GM23248 (cell line): ENCODE measurements around the gene SETD6. TPM values are rescaled to one million over a fixed set of nuclear protein-coding genes. Genes with fewer than 3 reads are reported as not detected.

Experiments
- DNase-seq: peaks from one replicate; pipeline ENCODE4 v3.0.0-alpha.2; 2015
- H2AFZ ChIP-seq: fragments of 200-600 bp; sonication (generic); 2 replicates; pipeline ENCODE4 v1.6.1; 2016; ENCODE audit warnings: antibody characterized with exemption
- H3F3A ChIP-seq: fragments of 200-600 bp; sonication (generic); 2 replicates; pipeline ENCODE4 v1.6.1; 2016; ENCODE audit warnings: mild to moderate bottlenecking, antibody characterized with exemption, mixed run types; ENCODE audit not compliant: insufficient read depth
- H3K27ac ChIP-seq: fragments of 200-600 bp; sonication (generic); 2 replicates; pipeline ENCODE4 v1.5.1; 2016; ENCODE audit warnings: mild to moderate bottlenecking
- H3K27me3 ChIP-seq: fragments of 200-600 bp; sonication (generic); replicated peaks from 2 replicates; pipeline ENCODE4 v1.6.1; 2016; ENCODE audit warnings: mild to moderate bottlenecking; ENCODE audit not compliant: insufficient read depth
- H3K36me3 ChIP-seq: fragments of 200-600 bp; sonication (generic); 2 replicates; pipeline ENCODE4 v1.6.1; 2016; ENCODE audit warnings: low read depth, mild to moderate bottlenecking
- H3K4me1 ChIP-seq: fragments of 200-600 bp; sonication (generic); 2 replicates; pipeline ENCODE4 v1.6.1; 2016; ENCODE audit warnings: mild to moderate bottlenecking; ENCODE audit not compliant: insufficient read depth
- H3K4me2 ChIP-seq: fragments of 200-600 bp; sonication (generic); one replicate; pipeline ENCODE4 v1.6.1; 2016; ENCODE audit warnings: mild to moderate bottlenecking; ENCODE audit not compliant: unreplicated experiment
- H3K4me3 ChIP-seq: fragments of 200-600 bp; sonication (generic); 2 replicates; pipeline ENCODE4 v1.5.1; 2016; ENCODE audit warnings: mild to moderate bottlenecking
- H3K79me2 ChIP-seq: fragments of 200-600 bp; sonication (generic); 2 replicates; pipeline ENCODE4 v1.6.1; 2016; ENCODE audit warnings: mild to moderate bottlenecking; ENCODE audit not compliant: insufficient read depth
- H3K9ac ChIP-seq: fragments of 200-600 bp; sonication (generic); 2 replicates; pipeline ENCODE4 v1.6.1; 2016; ENCODE audit warnings: mild to moderate bottlenecking
- H3K9me2 ChIP-seq: fragments of 200-600 bp; sonication (generic); 2 replicates; pipeline ENCODE4 v1.6.1; 2016; ENCODE audit warnings: mixed run types, mild to moderate bottlenecking, moderate library complexity; ENCODE audit not compliant: insufficient read depth
- H3K9me3 ChIP-seq: fragments of 200-600 bp; sonication (generic); one replicate; pipeline ENCODE4 v1.6.1; 2017; ENCODE audit warnings: low read depth
- H4K20me1 ChIP-seq: fragments of 200-600 bp; sonication (generic); 2 replicates; pipeline ENCODE4 v1.6.0; 2016; ENCODE audit not compliant: insufficient read depth
- EZH2 ChIP-seq: fragments of 200-600 bp; sonication (generic); IDR thresholded peaks from 2 replicates; pipeline ENCODE4 v1.6.1; 2018; ENCODE audit warnings: antibody characterized with exemption, mild to moderate bottlenecking; ENCODE audit not compliant: insufficient read depth, poor library complexity, severe bottlenecking
- EZH2phosphoT487 ChIP-seq: fragments of 200-600 bp; sonication (generic); IDR thresholded peaks from 2 replicates; pipeline ENCODE4 v1.6.1; 2018; ENCODE audit warnings: antibody characterized with exemption, moderate library complexity, mild to moderate bottlenecking, low read depth; ENCODE audit not compliant: insufficient read depth
- WGBS, 2 experiments: methylation state at CpG; one replicate each; pipeline ENCODE4 v1.1.6; 2015 to 2017; ENCODE audit warnings: low lambda C conversion rate in 2 of 2, low coverage in 1 of 2; ENCODE audit errors: missing lambda C conversion rate in 2 of 2; 5-methylcytosine and 5-hydroxymethylcytosine counted together
- in situ Hi-C: fragments of 300-500 bp; cut with MboI; formaldehyde crosslinking; loops from 2 replicates; pipeline ENCODE4 v1.15.0; 2020
- polyA plus RNA-seq: library from polyadenylated mRNA; unstranded; fragments of >200 nt; fragmentation: Nextera tagmentation; extraction: Ambion mirVana; gene quantifications from 2 replicates; pipeline ENCODE4 v1.2.1, GENCODE V29; 2016
- total RNA-seq: library from RNA; depleted of rRNA; stranded (reverse); fragments of >200 nt; shearing (Covaris generic); gene quantifications from 2 replicates; pipeline ENCODE4 v1.2.3, GENCODE V29; 2014

Gene SETD6
- total and polyA plus RNA-seq, 2 experiments from 2014 or later: 9.4 to 11.5 TPM

- peaks cover 23% of the 10 kb centered on the region for H3K27me3 ChIP-seq
- H3K9me3 ChIP-seq: no peaks in the 10 kb centered on the region
- DNase-seq: no peak
- in situ Hi-C loops: no loop called here
- no peak overlapping the region for H3K27ac ChIP-seq
- no peaks in the 10 kb centered on the region for H3K79me2 ChIP-seq
- H3F3A ChIP-seq: no peaks in the 10 kb centered on the region
- H3K9ac ChIP-seq: no peak overlapping the region
- H3K4me2 ChIP-seq: no peak overlapping the region
- H2AFZ ChIP-seq: no peak overlapping the region
- H3K9me2 ChIP-seq: no peaks in the 10 kb centered on the region
- 48 to 54% methylated on average over 10 of the region's 10 CpGs for WGBS, 2 experiments
- no peaks in the 10 kb centered on the region for H3K36me3 ChIP-seq
- no peaks in the 10 kb centered on the region for H3K4me1 ChIP-seq
- H3K4me3 ChIP-seq: no peak overlapping the region
- H4K20me1 ChIP-seq: no peaks in the 10 kb centered on the region
- TF ChIP-seq EZH2phosphoT487 (no peak), EZH2 (no peak)
Measured at GRCh38 chr16:58471209-58471975, 43.9 kb upstream of the SETD6 start.

- Histone ChIP-seq H4K20me1 (no peaks in the 10 kb centered on the region), H3K9me2 (no peaks in the 10 kb centered on the region), H3K36me3 (no peaks in the 10 kb centered on the region), H2AFZ (no peak overlapping the region), H3F3A (no peaks in the 10 kb centered on the region), H3K27me3 (peaks cover 19% of the 10 kb centered on the region), H3K79me2 (no peaks in the 10 kb centered on the region), H3K4me3 (no peak overlapping the region), H3K4me2 (no peak overlapping the region), H3K9ac (no peak overlapping the region), H3K4me1 (no peaks in the 10 kb centered on the region), H3K27ac (no peak overlapping the region), H3K9me3 (no peaks in the 10 kb centered on the region)
- WGBS, 2 experiments: 62 to 64% methylated on average over 9 of the region's 9 CpGs
- in situ Hi-C loops: no loop called here
- TF ChIP-seq EZH2phosphoT487 (no peak), EZH2 (no peak)
- no peak for DNase-seq
Measured at GRCh38 chr16:58472266-58472665, 43.1 kb upstream of the SETD6 start.

- Histone ChIP-seq H3K27ac (no peak overlapping the region), H4K20me1 (no peaks in the 10 kb centered on the region), H3K4me3 (no peak overlapping the region), H3K79me2 (no peaks in the 10 kb centered on the region), H3K9me2 (no peaks in the 10 kb centered on the region), H3K9ac (no peak overlapping the region), H3K36me3 (no peaks in the 10 kb centered on the region), H2AFZ (no peak overlapping the region), H3F3A (no peaks in the 10 kb centered on the region), H3K9me3 (no peaks in the 10 kb centered on the region), H3K27me3 (peaks cover 17% of the 10 kb centered on the region), H3K4me1 (no peaks in the 10 kb centered on the region), H3K4me2 (no peak overlapping the region)
- WGBS, 2 experiments: 72 to 73% methylated on average over 3 of the region's 3 CpGs
- no peak for DNase-seq
- TF ChIP-seq EZH2 (no peak), EZH2phosphoT487 (no peak)
- in situ Hi-C loops: no loop called here
Measured at GRCh38 chr16:58472827-58473226, 42.5 kb upstream of the SETD6 start.

GRCh38 chr16:58474296-58474695 lies 41.0 kb upstream of the SETD6 start:
- H3K9ac ChIP-seq: no peak overlapping the region
- no peaks in the 10 kb centered on the region for H3K36me3 ChIP-seq
- no peaks in the 10 kb centered on the region for H3K4me1 ChIP-seq
- no peak for DNase-seq
- in situ Hi-C loops: no loop called here
- no peak overlapping the region for H3K27ac ChIP-seq
- H3K4me3 ChIP-seq: no peak overlapping the region
- peaks cover 11% of the 10 kb centered on the region for H3K27me3 ChIP-seq
- no peak overlapping the region for H3K4me2 ChIP-seq
- no peaks in the 10 kb centered on the region for H4K20me1 ChIP-seq
- H3K9me3 ChIP-seq: no peaks in the 10 kb centered on the region
- H2AFZ ChIP-seq: no peak overlapping the region
- H3F3A ChIP-seq: no peaks in the 10 kb centered on the region
- WGBS, 2 experiments: 65 to 71% methylated on average over 10 of the region's 10 CpGs
- H3K9me2 ChIP-seq: no peaks in the 10 kb centered on the region
- H3K79me2 ChIP-seq: no peaks in the 10 kb centered on the region
- TF ChIP-seq EZH2 (no peak), EZH2phosphoT487 (no peak)
